ENCODE results near the gene OR2L3.

Gene OR2L3

GRCh38 chr1:248009681-248010080 lies 37.0 kb upstream of the OR2L3 start:
- Histone ChIP-seq H3K4me3 (ENCODE audit: low read length in 2 of 2) (no peak overlapping the region), H2BK5ac (ENCODE audit: low read length) (no peak overlapping the region), H3K14ac (ENCODE audit: low read length) (no peak overlapping the region), H4K91ac (ENCODE audit: low read depth, low read length, poor library complexity) (no peak overlapping the region), H3K4me1 (ENCODE audit: control insufficient read depth in 2 of 2, insufficient read depth in 1 of 2, low read depth in 1 of 2, low read length in 2 of 2) (no peaks in the 10 kb centered on the region), H2AK5ac (ENCODE audit: low read depth, low read length) (no peak overlapping the region), H2BK12ac (ENCODE audit: low read length) (no peak overlapping the region), H3K9ac (ENCODE audit: low read depth, low read length, poor library complexity) (no peak overlapping the region), H3K27me3 (ENCODE audit: control insufficient read depth in 3 of 3, insufficient read depth in 3 of 3, low read depth in 1 of 3, low read length in 3 of 3) (no peaks in the 10 kb centered on the region), H3K4me2 (ENCODE audit: insufficient read depth, low read length, poor library complexity, severe bottlenecking) (no peak overlapping the region), H3K79me1 (ENCODE audit: low read depth, low read length) (no peaks in the 10 kb centered on the region), H3K9me3 (replicated peaks in 1 of 2; ENCODE audit: control insufficient read depth in 2 of 2, insufficient read depth in 1 of 2, low read depth in 1 of 2, low read length in 2 of 2) (peaks cover 0 to 15% of the 10 kb centered on the region in 2 donors), H3K18ac (ENCODE audit: low read length) (no peak overlapping the region), H3K4ac (ENCODE audit: low read length) (no peak overlapping the region), H3K36me3 (replicated peaks in 1 of 2; ENCODE audit: control insufficient read depth in 2 of 2, insufficient read depth in 2 of 2, low read length in 2 of 2) (no peaks in the 10 kb centered on the region), H4K8ac (ENCODE audit: low read depth, low read length) (no peak overlapping the region), H2BK15ac (ENCODE audit: low read length) (no peak overlapping the region), H3K23ac (ENCODE audit: low read depth, low read length, poor library complexity) (no peak overlapping the region), H3K27ac (replicated peaks; ENCODE audit: low read length) (no peak overlapping the region), H2AFZ (ENCODE audit: low read length) (no peak overlapping the region), H2BK120ac (ENCODE audit: low read depth, low read length) (no peak overlapping the region)
- DNase-seq (ENCODE audit: low spot score), result no peak
- no CpG with 5 or more reads among the region's 3 CpGs for WGBS, 2 donors (ENCODE audit: extremely low coverage in 2 of 2, insufficient read length in 2 of 2, insufficient replicate concordance in 1 of 2)

GRCh38 chr1:248013229-248013710 lies 33.4 kb upstream of the OR2L3 start, which contains the start of gene OR2L5:
OR2L5 (plus strand) TSS chr1:248013660; CDS start chr1:248021948, 8,288 bp downstream.
- DNase-seq (ENCODE audit: low spot score), result no peak
- no peak within 1 kb of the TSS for H3K4ac ChIP-seq (ENCODE audit: low read length)
- H3K9ac ChIP-seq (ENCODE audit: low read depth, low read length, poor library complexity), result no peak within 1 kb of the TSS
- no peak within 1 kb of the TSS for H2BK5ac ChIP-seq (ENCODE audit: low read length)
- no peak within 1 kb of the TSS for H3K4me3 ChIP-seq (ENCODE audit: low read length in 2 of 2)
- H3K18ac ChIP-seq (ENCODE audit: low read length), result no peak within 1 kb of the TSS
- no peak within 1 kb of the TSS for H2AK5ac ChIP-seq (ENCODE audit: low read depth, low read length)
- no peaks in the 10 kb centered on the region for H3K27me3 ChIP-seq (ENCODE audit: control insufficient read depth in 3 of 3, insufficient read depth in 3 of 3, low read depth in 1 of 3, low read length in 3 of 3)
- H3K4me1 ChIP-seq (ENCODE audit: control insufficient read depth in 2 of 2, insufficient read depth in 1 of 2, low read depth in 1 of 2, low read length in 2 of 2), result no peaks in the 10 kb centered on the region
- no peak within 1 kb of the TSS for H4K91ac ChIP-seq (ENCODE audit: low read depth, low read length, poor library complexity)
- peaks cover 0 to 5% of the 10 kb centered on the region in 2 donors for H3K9me3 ChIP-seq (replicated peaks in 1 of 2; ENCODE audit: control insufficient read depth in 2 of 2, insufficient read depth in 1 of 2, low read depth in 1 of 2, low read length in 2 of 2)
- no peak within 1 kb of the TSS for H2AFZ ChIP-seq (ENCODE audit: low read length)
- no peak within 1 kb of the TSS for H3K14ac ChIP-seq (ENCODE audit: low read length)
- no peaks in the 10 kb centered on the region for H3K79me1 ChIP-seq (ENCODE audit: low read depth, low read length)
- no CpG with 5 or more reads among the region's 2 CpGs for WGBS, 2 donors (ENCODE audit: extremely low coverage in 2 of 2, insufficient read length in 2 of 2, insufficient replicate concordance in 1 of 2)
- H3K27ac ChIP-seq (replicated peaks; ENCODE audit: low read length), result no peak within 1 kb of the TSS
- no peaks in the 10 kb centered on the region for H3K36me3 ChIP-seq (replicated peaks in 1 of 2; ENCODE audit: control insufficient read depth in 2 of 2, insufficient read depth in 2 of 2, low read length in 2 of 2)
- H2BK15ac ChIP-seq (ENCODE audit: low read length), result no peak within 1 kb of the TSS
- no peak within 1 kb of the TSS for H2BK120ac ChIP-seq (ENCODE audit: low read depth, low read length)
- H4K8ac ChIP-seq (ENCODE audit: low read depth, low read length), result no peak within 1 kb of the TSS
- H3K23ac ChIP-seq (ENCODE audit: low read depth, low read length, poor library complexity), result no peak within 1 kb of the TSS
- no peak within 1 kb of the TSS for H3K4me2 ChIP-seq (ENCODE audit: insufficient read depth, low read length, poor library complexity, severe bottlenecking)
- no peak within 1 kb of the TSS for H2BK12ac ChIP-seq (ENCODE audit: low read length)

DNA sequence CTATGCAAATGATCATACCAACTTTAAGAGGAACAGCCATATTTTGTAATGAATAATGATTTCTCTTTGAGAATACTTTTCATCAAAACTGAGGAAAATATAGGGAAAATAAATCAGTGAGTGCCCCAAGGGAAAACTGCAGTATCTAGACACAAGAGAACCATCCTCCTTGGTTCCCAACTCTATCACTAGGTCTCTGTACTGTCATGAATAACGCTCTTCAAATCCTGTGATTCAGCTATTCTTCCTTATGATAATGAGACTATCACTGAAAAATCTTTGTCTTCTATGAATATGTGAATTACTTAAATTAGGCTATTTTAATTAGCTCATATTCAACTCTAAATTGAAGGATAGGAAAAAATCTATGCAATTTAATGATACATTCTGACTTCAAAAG lies 30.8 kb upstream of the OR2L3 start:
- Histone ChIP-seq H2BK120ac (ENCODE audit: low read depth, low read length) (no peak overlapping the region), H4K91ac (ENCODE audit: low read depth, low read length, poor library complexity) (no peak overlapping the region), H3K9ac (ENCODE audit: low read depth, low read length, poor library complexity) (no peak overlapping the region), H2BK5ac (ENCODE audit: low read length) (no peak overlapping the region), H2BK12ac (ENCODE audit: low read length) (no peak overlapping the region), H3K4me2 (ENCODE audit: insufficient read depth, low read length, poor library complexity, severe bottlenecking) (no peak overlapping the region), H3K4ac (ENCODE audit: low read length) (no peak overlapping the region), H2AFZ (ENCODE audit: low read length) (no peak overlapping the region), H3K4me1 (ENCODE audit: control insufficient read depth in 2 of 2, insufficient read depth in 1 of 2, low read depth in 1 of 2, low read length in 2 of 2) (no peaks in the 10 kb centered on the region), H4K8ac (ENCODE audit: low read depth, low read length) (no peak overlapping the region), H3K4me3 (ENCODE audit: low read length in 2 of 2) (no peak overlapping the region), H2BK15ac (ENCODE audit: low read length) (no peak overlapping the region), H2AK5ac (ENCODE audit: low read depth, low read length) (no peak overlapping the region), H3K18ac (ENCODE audit: low read length) (no peak overlapping the region), H3K27ac (replicated peaks; ENCODE audit: low read length) (no peak overlapping the region), H3K79me1 (ENCODE audit: low read depth, low read length) (no peaks in the 10 kb centered on the region), H3K23ac (ENCODE audit: low read depth, low read length, poor library complexity) (no peak overlapping the region), H3K14ac (ENCODE audit: low read length) (no peak overlapping the region), H3K27me3 (ENCODE audit: control insufficient read depth in 3 of 3, insufficient read depth in 3 of 3, low read depth in 1 of 3, low read length in 3 of 3) (no peaks in the 10 kb centered on the region), H3K36me3 (replicated peaks in 1 of 2; ENCODE audit: control insufficient read depth in 2 of 2, insufficient read depth in 2 of 2, low read length in 2 of 2) (no peaks in the 10 kb centered on the region), H3K9me3 (replicated peaks in 1 of 2; ENCODE audit: control insufficient read depth in 2 of 2, insufficient read depth in 1 of 2, low read depth in 1 of 2, low read length in 2 of 2) (peaks cover 0 to 7% of the 10 kb centered on the region in 2 donors)
- WGBS, 2 donors (ENCODE audit: extremely low coverage in 2 of 2, insufficient read length in 2 of 2, insufficient replicate concordance in 1 of 2), result no CpG with 5 or more reads among the region's 1 CpG
- no peak for DNase-seq (ENCODE audit: low spot score)

DNA sequence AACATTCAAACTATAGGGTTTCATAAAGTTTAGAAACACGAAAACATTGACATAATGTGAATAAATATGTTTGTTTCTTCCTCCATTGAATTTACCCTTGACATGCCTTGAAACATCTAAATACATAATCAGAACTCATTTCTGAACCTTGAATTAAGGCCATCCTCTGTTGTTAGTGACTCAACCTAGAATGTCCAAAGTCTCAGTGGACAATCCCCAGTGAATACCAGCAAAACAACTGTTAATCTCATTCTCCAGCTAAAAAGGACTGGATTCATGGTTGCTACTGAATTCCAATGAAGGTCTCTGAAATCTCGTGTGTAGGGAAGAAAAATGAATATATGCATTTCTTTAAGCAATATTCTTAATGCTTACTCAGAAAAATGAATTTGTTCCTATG lies 16.9 kb upstream of the OR2L3 start, which contains the start of gene OR2L2:
TSS of gene OR2L2 (plus strand) at position 301 of the 400 bp plus-strand sequence. CDS start 8,198 bp downstream, outside the sequence.
- Histone ChIP-seq H4K91ac (ENCODE audit: low read depth, low read length, poor library complexity) (no peak within 1 kb of the TSS), H2BK15ac (ENCODE audit: low read length) (no peak within 1 kb of the TSS), H3K36me3 (replicated peaks in 1 of 2; ENCODE audit: control insufficient read depth in 2 of 2, insufficient read depth in 2 of 2, low read length in 2 of 2) (no peaks in the 10 kb centered on the region), H3K23ac (ENCODE audit: low read depth, low read length, poor library complexity) (no peak within 1 kb of the TSS), H3K27me3 (ENCODE audit: control insufficient read depth in 3 of 3, insufficient read depth in 3 of 3, low read depth in 1 of 3, low read length in 3 of 3) (no peaks in the 10 kb centered on the region), H3K4me3 (ENCODE audit: low read length in 2 of 2) (no peak within 1 kb of the TSS), H3K79me1 (ENCODE audit: low read depth, low read length) (no peaks in the 10 kb centered on the region), H3K18ac (ENCODE audit: low read length) (no peak within 1 kb of the TSS), H3K4me1 (ENCODE audit: control insufficient read depth in 2 of 2, insufficient read depth in 1 of 2, low read depth in 1 of 2, low read length in 2 of 2) (no peaks in the 10 kb centered on the region), H2BK120ac (ENCODE audit: low read depth, low read length) (no peak within 1 kb of the TSS), H3K27ac (replicated peaks; ENCODE audit: low read length) (no peak within 1 kb of the TSS), H3K9me3 (replicated peaks in 1 of 2; ENCODE audit: control insufficient read depth in 2 of 2, insufficient read depth in 1 of 2, low read depth in 1 of 2, low read length in 2 of 2) (peaks cover 0 to 10% of the 10 kb centered on the region in 2 donors), H2AK5ac (ENCODE audit: low read depth, low read length) (no peak within 1 kb of the TSS), H3K9ac (ENCODE audit: low read depth, low read length, poor library complexity) (no peak within 1 kb of the TSS), H3K14ac (ENCODE audit: low read length) (no peak within 1 kb of the TSS), H3K4ac (ENCODE audit: low read length) (no peak within 1 kb of the TSS), H2BK5ac (ENCODE audit: low read length) (no peak within 1 kb of the TSS), H4K8ac (ENCODE audit: low read depth, low read length) (no peak within 1 kb of the TSS), H2AFZ (ENCODE audit: low read length) (no peak within 1 kb of the TSS), H2BK12ac (ENCODE audit: low read length) (no peak within 1 kb of the TSS), H3K4me2 (ENCODE audit: insufficient read depth, low read length, poor library complexity, severe bottlenecking) (no peak within 1 kb of the TSS)
- no peak for DNase-seq (ENCODE audit: low spot score)
- no CpG with 5 or more reads among the region's 2 CpGs for WGBS, 2 donors (ENCODE audit: extremely low coverage in 2 of 2, insufficient read length in 2 of 2, insufficient replicate concordance in 1 of 2)
